Adrenal gland (tissue), 5 donors: ENCODE data around the gene ARID2.

Experiments used
- CTCF ChIP-seq, 6 experiments: fragments of 450-650 bp in 4 of 6; fragments of 200-600 bp in 2 of 6; sonication (generic) in 1 of 6; IDR thresholded peaks; 1 replicate in 5 of 6; 2 replicates in 1 of 6; pipeline versions ENCODE4 v1.5.1 to v1.8.0; 2016 to 2021; ENCODE audit warnings: antibody characterized with exemption in 6 of 6, mild to moderate bottlenecking in 2 of 6, moderate library complexity in 1 of 6
- POLR2A ChIP-seq, 2 donors: fragments of 450-650 bp; IDR thresholded peaks; one replicate each; pipeline ENCODE4 v1.6.1; 2017; ENCODE audit warnings: antibody characterized with exemption in 2 of 2, mild to moderate bottlenecking in 2 of 2, moderate library complexity in 1 of 2
- donor health status: DM: no; HTN: no; CAD: no.

- TF ChIP-seq CTCF (IDR thresholded peaks at IDR 0.05) (no peak), POLR2A (IDR thresholded peaks at IDR 0.05) (no peak)
These were observed 51.6 kb downstream of the ARID2 start for GRCh38 chr12:45781080-45781479.
